NCI-H187 (cell line): ENCODE data around the gene IL3.

Experiments used
- DNase-seq, 2 experiments: peaks; one replicate each; lab custom pipeline; 2025; lab: John Stamatoyannopoulos, UW

IL3 gene

DNA sequence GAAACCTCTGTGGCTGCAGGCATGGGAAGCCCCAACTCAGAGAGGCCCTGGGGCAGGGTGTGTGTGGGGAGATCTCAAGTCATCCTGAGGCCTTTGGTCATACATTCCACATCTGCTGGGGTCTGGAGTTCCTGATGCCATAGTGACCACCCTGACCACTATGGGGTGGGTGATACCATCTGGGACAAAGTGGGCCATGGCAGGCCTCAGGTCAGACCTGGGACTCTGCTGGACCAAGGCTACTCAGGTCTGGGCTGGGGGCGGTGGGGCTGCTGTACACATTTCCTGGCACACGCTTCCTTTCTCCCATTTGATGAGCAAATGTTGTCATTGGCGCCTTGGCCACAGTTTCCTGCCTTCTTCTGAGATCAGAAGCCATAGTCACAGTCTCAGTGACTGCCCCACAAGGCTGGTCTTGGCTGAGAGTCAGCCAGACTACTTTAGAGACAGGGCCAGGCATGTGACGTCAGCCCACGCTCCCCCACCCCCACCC is 33.9 kb upstream of the IL3 start:
- no peak for DNase-seq

DNA sequence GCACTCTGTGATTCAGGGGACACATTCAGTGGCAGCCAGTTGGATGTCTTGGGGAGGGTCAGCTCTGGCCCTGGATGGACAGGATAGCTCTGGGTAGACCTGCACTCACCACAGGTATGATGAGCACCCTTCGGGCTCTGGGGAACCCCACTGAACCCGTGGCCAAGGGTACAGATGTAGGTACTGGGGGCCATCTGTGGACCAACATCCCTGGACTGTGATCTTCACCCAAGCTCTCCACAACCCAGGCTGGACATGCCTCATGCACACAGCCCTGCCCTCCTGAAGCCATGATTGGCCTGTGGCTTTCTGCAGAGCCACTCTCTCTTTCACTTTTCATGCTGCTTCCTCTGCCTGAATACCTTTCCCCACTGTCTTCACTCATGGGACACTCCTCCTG is 33.4 kb upstream of the IL3 start:
- DNase-seq: no peak

DNA sequence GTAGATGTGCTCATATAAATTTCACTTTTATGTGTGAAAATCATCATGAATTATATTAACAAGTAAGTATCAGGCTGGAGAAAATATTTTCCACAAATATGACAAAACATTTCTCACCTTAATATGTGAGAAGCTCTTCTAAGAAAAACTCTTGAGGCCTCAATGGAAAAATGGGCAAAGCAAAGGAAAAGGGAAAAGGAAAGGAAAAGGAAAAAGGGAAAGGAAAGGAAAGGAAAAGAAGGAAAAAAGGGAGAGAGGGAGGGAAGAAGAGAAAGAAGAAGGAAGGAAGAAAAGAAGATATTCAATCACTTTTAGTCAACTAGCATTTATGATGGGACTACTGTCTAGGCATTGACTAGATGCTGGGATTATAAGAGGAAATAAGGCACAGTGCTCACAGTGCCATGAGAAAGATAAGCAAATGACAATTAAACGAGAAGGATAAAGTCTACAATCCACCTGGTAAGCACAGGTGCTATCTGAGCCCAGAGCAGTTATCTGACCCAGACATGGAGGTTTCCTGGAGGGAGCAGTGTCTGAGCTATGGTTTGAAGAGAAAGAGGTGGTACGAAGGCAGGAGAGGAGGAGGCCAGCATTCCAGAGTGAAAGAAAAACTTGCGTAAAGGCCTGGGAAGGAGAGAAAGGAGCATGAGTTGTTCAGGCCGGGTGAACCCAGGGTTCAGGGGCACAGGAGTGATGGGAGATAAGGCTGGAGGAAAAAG is 30.7 kb upstream of the IL3 start:
- DNase-seq: no peak

DNA sequence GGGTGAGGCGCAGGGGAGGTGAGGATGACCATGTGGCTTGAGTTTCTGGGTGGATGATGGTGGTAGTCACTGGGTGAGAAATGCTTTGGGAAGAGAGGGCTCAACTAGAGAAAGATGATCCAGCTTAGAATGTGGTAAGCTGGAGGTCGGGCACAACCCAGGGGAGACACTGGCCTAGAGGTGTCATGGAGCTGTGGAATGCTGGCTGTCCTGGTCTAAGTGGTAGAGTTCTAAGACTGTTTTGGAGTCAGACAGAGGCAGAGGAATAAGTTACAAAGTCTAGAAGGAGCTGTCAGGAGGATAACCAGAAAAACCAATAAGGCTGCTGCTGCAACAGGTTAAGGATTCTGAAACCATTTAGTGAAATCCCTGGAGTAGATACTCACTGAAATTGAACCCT is 29.8 kb upstream of the IL3 start:
- DNase-seq: no peak

DNA sequence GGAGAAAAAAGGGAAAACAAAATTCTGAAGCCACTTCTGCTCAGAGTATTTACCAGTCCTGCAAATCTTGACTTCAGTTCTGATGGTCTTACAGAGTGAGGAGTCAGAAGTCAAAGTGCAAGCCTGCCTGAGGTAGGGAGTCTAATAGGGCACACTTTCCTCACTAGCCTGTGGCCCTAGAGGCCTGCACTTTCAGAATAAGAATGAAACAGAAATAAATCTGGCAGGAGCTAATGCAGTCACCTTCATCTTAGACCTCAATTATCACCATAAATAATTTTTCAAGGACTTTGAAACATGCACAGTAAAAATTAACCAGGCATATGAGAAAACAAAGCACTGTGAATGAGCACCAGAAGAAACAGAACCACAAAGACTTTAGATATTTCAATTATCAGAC is 28.3 kb upstream of the IL3 start:
- no peak for DNase-seq

DNA sequence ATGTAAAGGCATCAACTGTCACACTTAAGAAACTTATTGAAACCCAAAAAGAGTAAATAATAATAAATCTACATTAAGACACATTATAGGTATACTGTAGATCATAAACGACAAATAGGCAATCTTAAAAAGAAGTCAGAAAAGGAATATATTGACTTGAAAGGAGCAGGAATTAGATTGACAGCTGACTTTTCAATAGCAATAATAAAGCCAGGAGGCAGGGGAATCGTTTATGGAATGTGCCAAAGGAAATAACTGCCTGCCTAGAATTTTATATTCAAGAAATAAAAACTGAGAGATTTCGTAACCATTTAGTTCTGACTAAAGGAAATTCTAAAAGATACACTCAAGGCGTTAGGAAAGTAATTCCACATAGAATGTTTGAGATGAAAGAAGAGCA is 27.3 kb upstream of the IL3 start:
- no peak for DNase-seq

DNA sequence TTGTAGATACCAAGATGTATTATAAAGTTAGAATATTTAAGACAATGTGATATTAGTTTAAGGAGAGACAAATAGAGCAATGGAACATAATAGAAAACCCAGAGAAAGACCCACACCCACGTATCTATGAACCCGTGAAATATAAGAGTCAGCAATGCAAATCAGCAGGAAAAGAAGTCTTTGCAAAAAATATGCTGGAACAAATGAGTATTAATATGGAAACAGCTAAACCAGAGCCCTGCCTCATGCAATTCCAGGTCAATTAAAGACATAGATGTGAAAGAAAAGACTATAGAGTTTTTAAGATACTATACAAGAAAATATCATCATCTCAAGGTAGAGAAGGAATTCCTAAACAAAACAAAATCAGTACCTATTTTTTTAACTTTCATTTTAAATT is 23.1 kb upstream of the IL3 start:
- DNase-seq: no peak

DNA sequence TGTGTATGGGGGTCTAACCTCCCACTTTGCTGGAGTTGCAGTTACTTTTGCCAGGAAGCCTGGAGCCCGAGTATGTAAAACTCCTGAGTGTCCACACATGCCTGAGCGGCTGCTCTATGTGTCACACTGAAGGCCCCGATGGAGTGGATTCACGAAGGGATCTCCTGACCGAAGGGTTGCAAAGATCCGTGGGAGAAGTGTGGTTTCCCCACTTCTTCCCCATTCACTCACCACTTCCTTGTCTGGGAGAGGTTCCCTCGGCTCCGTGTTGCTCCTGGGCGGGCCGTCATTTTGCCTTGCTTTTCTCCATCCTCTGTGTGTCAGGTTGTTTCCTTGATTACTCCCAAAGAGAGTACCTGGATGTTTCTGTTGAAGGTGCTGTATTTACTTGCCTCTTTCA is 16.2 kb upstream of the IL3 start:
- DNase-seq: no peak

DNA sequence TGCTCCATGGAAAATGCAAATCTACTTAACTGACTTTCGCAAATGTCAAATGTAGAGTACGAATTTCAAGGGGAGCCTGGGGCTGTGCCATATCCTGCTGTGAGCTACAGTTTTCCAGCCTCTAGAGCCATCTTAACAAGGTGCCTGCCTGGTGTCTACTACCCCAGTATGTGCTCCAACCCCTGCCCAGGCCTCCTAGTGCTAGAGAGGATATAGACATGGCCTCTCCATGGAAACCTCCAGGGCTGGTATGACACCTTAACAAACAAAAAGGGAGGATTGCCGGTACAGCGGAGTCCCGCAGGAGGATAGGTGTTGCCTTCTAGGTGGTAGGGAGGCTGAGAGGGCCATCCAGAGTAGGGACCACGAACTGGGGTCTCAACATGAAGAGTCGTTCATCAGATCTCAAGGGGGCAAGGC is 13.6 kb upstream of the IL3 start:
- DNase-seq: no peak

DNA sequence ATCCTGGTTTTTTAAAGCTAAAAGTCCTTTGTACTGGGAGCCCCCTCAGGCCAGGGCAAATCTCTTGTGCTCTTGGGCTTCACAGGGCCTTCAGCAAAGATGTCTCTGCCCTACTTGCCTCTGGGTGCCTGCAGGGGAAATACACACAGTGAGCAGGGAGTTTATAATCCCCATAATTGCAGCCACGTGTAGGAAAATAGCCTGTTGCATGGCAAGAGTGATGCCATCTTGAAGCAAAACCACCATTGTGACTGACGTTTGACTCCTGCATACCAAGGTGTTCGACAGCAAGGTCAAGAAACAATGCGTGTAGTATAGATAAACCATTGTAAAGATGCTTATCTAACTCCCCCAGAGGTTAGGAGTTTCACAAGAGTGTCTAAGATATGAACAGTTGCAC is 11.4 kb upstream of the IL3 start:
- no peak for DNase-seq

DNA sequence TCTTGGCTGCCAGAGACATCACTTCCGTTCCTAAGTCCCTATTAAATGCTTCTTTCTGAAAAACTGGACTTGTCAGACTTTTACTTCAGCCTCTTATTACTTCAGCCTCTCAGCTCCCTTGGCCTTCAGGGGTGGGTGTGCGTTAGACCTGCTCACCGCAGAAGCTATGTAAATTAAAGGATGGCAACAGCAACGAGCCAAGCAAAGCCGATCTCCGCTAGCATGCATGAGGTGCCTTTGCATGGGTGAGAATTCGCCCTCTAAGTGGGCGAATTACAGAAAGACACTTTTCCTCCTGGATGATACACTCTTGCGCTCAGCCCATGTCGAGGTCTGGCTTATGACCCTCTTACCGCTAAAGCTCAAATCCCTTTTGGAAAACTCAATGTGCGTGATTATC is 10.9 kb upstream of the IL3 start:
- no peak for DNase-seq

DNA sequence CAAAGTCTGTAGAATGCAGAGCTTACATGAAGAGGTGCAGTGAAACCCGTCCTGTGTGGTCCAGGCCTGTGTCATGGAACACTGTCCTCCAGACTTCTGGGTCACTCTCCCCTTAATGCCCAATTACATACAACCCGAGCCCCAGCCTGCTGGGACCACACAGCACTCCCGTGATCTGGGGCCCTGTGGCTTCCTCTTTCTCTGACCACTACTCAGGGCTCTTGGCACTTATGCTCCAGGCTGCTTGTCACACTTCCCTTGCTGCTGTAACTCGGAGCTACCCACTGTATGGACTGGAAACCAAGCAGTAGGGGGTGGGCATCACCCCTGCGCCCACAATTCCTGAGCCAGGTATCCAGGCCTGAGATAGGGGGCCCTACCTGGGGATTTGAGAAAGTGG is 10.3 kb upstream of the IL3 start:
- no peak for DNase-seq

DNA sequence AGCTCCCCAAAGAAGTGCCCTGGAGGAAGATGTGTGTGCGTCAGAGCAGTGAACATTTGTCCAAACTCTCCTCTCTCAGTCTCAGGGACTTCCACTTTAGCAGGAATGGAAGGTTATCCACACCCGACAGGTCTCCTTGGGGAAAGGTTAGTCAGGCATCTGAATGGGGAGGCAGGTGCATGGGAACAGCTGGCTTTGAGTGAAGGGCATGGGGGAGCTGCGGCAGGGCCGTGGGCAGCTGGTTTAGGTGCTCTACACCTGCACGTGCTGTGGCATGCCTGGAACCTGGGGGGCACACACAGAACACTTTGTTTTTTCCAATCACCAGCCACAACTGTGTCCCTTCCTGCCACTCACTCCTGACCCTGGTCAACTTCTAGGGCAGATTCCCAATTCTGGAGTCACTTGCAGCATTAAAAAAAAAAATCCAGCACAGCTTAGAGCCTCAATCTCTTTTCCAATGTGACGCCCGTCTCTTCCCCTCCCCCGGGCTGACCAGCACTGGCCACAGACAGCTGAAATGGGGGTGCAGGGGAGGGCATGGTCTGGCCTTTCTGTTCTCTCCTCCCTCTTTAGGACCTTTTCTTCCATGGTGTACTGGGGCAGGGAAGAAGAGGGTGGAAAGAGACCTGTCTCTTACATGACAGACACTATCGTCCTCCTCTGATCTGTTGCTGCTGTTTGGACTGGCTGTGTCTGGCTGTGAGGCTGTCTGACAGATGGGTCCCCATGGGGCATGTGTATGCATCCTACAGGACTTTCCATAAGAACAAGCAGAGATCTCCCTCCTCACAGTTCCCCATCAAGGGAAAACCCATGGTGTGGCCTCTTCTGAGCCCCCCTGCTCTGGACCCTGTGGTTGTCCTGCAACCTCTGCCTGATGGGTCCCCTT is 9.5 kb upstream of the IL3 start:
- no peak for DNase-seq

DNA sequence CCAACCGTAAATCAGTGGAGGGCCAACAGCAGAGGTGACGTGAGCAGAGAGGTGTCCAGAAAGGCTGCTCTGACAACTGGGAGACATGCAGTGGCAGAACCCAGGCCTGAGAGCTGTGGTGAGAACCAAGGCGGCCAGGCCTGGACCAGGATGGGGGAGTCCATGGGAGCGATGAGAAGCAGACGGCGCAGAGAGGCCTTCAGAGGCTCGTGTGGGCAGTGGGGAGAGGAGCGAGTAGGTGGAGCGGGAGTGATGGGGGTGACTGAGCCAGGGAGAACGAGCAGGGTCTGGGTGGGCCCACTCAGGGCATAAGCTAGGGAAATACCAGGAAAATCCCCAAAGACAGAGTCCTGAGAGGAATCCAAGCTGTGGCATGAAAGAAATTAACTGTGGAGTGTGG is 7.9 kb upstream of the IL3 start:
- no peak for DNase-seq

DNA sequence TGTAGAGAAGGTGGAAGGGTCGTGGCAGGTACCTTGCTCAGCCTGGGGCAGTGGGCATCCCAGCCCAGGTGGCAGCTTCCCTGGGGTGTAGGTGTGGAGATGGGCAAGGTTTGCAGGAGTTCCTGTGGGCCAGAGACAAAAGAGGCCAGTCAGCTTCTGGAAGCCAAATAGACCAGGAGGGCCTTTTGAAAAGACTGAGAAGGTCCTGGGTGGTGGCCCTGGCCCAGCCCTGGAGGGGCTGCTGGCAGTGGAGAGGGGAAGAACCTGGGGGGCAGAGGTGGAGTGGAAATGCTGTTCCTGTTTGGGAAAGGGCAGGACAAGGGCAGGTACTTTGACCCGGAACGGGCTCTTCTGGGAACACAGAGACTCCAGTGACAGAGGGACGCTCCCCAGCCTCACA is 7.0 kb upstream of the IL3 start:
- DNase-seq: no peak

DNA sequence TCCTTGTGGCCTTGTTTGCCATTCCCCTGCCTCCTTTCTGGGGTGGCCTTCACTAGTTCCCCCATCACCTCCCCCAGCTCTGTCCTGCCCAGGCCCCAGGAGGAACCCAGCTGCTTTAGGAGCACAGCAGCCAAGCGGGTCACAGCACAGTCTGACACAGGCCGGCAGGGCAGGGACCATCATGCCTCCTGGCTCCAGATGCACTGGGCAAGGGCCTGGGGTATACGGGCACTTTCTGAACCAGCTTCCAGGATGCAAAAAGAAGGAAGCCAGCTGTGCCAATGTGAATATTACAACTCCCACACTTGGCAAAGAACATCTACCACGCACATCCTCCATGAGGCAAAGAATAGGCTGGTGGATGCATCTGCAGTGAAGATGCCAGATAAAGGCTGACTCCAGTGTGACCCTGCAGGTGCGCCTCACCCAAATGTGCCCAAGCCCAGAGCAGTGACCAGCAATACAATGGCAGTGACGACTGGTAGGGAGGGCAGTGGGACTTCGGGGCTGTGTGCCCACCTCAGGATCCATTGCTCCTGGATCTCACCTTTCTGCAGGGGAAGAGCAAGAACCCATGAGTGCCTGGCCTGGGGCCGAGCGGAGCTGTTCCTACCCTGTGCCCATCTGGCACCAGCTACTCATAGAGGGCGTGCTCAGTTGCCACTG is 6.3 kb upstream of the IL3 start:
- no peak for DNase-seq

DNA sequence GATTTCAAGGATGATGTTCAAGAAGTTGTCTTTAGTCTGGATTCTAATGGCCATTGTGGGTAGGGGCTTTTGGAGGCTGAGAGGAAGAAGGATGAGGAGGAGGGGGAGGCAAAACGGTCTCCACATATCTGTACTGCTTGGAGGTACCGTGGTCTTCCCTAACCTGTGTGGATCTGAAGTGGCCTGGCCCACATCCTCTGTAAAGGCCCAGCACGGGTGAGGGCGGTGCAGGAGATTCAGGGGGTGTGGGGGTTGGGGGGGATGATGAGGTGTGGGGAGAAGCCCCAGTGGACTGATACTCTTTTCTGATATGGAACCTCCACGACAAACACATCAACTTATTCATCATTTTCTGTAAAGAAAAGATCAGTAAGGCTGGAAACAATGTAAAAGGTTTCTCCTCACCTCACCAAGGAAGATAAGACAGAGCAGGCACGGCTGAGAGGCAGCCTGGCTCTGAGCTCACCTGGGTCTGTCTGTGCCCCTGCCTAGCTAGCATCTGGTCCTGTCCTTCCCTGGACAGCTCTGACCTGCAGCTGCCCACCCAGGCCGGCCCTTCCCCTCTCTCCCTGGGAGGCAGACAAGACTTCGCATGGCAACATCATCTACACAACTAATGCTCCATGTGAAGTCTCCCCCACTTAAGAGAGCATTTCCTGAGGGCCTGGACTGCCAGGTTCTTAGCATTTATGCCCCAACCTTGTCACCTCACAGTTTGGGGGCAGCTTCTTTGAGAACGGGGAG is 5.6 kb upstream of the IL3 start:
- DNase-seq: no peak

DNA sequence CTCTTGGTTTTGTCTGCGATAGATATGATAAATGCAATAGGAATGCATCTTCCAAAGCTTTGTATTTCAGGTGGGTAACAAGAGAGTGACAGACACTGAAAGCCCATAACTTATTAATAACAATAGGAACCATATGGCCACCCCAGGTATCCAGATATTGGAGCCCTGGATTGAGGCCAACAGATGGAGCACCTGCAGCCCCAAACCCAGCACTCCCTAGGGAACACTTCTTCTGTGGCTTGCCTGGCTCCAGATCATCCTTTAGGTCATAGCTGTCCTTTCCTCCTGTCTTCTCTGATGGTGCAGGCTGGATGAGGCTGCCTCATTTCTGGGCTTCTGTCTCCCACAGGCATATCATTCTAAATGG is 5.0 kb upstream of the IL3 start:
- no peak for DNase-seq

DNA sequence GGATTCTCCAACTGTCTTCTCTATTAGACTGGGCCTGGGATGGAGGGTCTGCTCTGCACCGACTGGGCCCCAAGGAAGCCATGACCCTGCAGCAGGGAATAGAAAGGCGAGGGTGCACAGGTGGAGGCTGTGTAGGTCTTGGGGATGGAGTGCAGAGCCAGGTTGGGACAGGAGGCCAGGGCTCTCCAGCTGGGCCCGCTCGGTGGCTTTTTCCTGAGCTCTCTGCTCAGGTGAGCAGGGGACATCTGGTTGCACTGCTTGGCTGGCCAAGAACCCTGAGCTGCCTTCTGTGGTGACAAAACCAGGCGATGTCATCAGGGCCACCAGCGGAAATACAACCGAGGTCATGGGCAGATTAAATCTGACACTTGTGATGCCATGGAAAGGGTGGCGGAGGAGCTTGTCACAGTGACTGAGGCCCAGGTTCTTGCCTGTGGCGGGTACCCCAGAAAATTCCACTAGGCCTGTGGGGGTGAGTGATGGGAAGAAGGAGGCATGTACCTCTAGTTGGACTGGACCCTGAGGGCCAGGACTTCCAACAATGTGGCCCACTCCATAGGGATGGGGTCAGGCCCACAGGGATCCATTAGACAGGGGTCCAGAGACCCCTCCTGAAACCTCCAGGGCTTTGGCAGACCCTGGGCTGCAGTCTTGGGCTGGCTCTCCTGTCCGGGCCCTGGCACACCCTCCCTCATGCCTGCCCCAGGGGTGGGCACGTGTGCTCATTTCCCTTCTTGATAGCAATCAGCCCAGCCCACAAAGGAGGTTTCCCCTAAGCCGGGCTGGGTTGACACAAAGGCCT is 4.4 kb upstream of the IL3 start:
- no peak for DNase-seq

DNA sequence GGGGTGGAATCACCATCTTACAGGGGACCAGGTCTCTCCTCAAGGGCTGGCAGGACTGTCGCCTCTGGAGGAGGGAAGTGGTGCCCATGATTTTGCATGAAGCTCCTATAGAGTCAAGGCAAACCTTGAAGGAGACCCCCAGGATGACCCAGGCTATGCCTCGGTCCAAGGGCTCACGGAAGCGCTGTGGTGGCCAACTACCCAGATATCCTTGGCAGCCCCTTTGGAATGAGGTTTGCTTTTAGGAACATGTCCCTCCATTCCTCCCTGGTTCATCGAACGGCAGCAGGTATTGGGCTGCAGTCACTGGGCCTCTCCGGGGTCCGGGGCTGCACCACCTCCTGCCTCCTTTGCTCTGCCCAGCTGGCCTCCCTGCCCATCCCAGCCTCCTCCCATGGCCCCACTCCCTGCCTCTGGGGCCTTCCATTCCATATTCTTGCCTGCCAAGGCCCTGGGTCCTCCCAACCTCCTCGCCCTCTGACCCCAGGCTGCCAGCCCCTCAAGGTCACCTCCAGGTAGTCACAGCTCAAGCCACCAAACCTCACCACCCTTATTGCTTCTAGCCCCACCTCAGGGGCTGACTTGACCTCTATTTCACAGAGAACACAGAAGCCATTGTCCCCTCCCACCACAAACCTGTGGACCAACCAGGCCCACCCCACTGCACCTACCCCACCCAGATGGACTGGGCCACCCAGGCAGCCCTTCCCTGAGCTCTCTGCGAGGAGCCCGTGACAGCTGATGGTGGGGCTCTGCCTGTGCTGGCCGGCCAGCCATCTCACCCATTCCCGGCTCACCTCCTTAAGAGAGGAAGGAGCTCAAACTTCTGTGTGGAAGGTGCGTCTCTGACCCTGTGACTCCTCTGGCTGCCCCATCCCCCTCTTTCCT is 3.6 kb upstream of the IL3 start:
- no peak for DNase-seq
